SK-N-SH (cell line): ENCODE measurements around the gene IWS1. TPM values are rescaled to one million over a fixed set of nuclear protein-coding genes. Genes with fewer than 3 reads are reported as not detected.

Experiments used
- CTCF ChIA-PET: fragments of 300-600, 350-600 bp; formaldehyde crosslinking; extraction: SDS; loops from one replicate; lab custom pipeline; 2021; lab: Yijun Ruan, JAX
- POLR2A ChIA-PET: fragments of 350-600 bp; sonication (Branson Sonifier 250); formaldehyde crosslinking; extraction: SDS; loops from one replicate; lab custom pipeline; 2020; ENCODE audit warnings: antibody characterized with exemption, inconsistent platforms; lab: Yijun Ruan, JAX
- DNase-seq: peaks from one replicate; pipeline ENCODE4 v3.0.0; 2012
- H2AFZ ChIP-seq: fragments of 200-600 bp; sonication (generic); 2 replicates; pipeline ENCODE4 v1.8.1; 2016; ENCODE audit warnings: antibody characterized with exemption, mild to moderate bottlenecking, low read depth
- H3F3A ChIP-seq: fragments of 200-600 bp; sonication (generic); replicated peaks from 2 replicates; pipeline ENCODE3; 2016; ENCODE audit warnings: antibody characterized with exemption, mild to moderate bottlenecking; ENCODE audit not compliant: insufficient read depth
- H3K27ac ChIP-seq, 2 experiments: fragments of 200-500 bp in 1 of 2; fragments of 200-600 bp in 1 of 2; sonication (Bioruptor generic) in 1 of 2; sonication (generic), shearing (Covaris generic) in 1 of 2; 2 replicates each; pipeline versions ENCODE4 v1.5.1 to v1.6.1; 2014 to 2016; ENCODE audit warnings: low read depth in 2 of 2, inconsistent platforms in 1 of 2, low read length in 1 of 2, mild to moderate bottlenecking in 1 of 2, mixed read lengths in 1 of 2
- H3K27me3 ChIP-seq: fragments of 200-600 bp; sonication (generic), shearing (Covaris generic); 2 replicates; pipeline ENCODE4 v1.6.1; 2016; ENCODE audit warnings: mixed run types; ENCODE audit not compliant: insufficient read depth
- H3K36me3 ChIP-seq, 2 experiments: fragments of 200-500 bp in 1 of 2; fragments of 200-600 bp in 1 of 2; sonication (Bioruptor generic) in 1 of 2; sonication (generic) in 1 of 2; replicated peaks in 1 of 2; 2 replicates each; pipeline versions ENCODE3 to v1.5.1; 2014 to 2016; ENCODE audit warnings: low read length in 1 of 2, mild to moderate bottlenecking in 1 of 2; ENCODE audit not compliant: insufficient read depth in 2 of 2, control insufficient read depth in 1 of 2
- H3K4me1 ChIP-seq, 2 experiments: fragments of 200-500 bp in 1 of 2; fragments of 200-600 bp in 1 of 2; sonication (Bioruptor generic) in 1 of 2; sonication (generic), shearing (Covaris generic) in 1 of 2; 2 replicates each; pipeline versions ENCODE4 v1.5.1 to v1.6.1; 2014 to 2016; ENCODE audit warnings: low read depth in 1 of 2, low read length in 1 of 2, mixed run types in 1 of 2; ENCODE audit not compliant: insufficient read depth in 2 of 2, control insufficient read depth in 1 of 2
- H3K4me2 ChIP-seq: fragments of 200-600 bp; sonication (generic), shearing (Covaris generic); 2 replicates; pipeline ENCODE4 v1.6.1; 2017; ENCODE audit warnings: mixed run types
- H3K4me3 ChIP-seq, 2 experiments: fragments of 200-500 bp in 1 of 2; fragments of 200-600 bp in 1 of 2; sonication (Bioruptor generic) in 1 of 2; sonication (generic), shearing (Covaris generic) in 1 of 2; 2 replicates each; pipeline versions ENCODE4 v1.5.1 to v1.8.1; 2014 to 2016; ENCODE audit warnings: low read depth in 2 of 2, inconsistent platforms in 1 of 2, low read length in 1 of 2, mild to moderate bottlenecking in 1 of 2, mixed read lengths in 1 of 2, moderate library complexity in 1 of 2
- H3K79me2 ChIP-seq: fragments of 200-600 bp; sonication (generic); 2 replicates; pipeline ENCODE4 v1.8.1; 2017; ENCODE audit warnings: mild to moderate bottlenecking; ENCODE audit not compliant: insufficient read depth
- H3K9ac ChIP-seq: fragments of 200-600 bp; sonication (generic); 2 replicates; pipeline ENCODE4 v1.6.1; 2017; ENCODE audit warnings: mixed run types
- H3K9me2 ChIP-seq: fragments of 200-600 bp; sonication (generic); 2 replicates; pipeline ENCODE4 v1.6.1; 2017; ENCODE audit warnings: mixed run types
- H3K9me3 ChIP-seq: fragments of 200-600 bp; sonication (generic); 2 replicates; pipeline ENCODE4 v1.6.1; 2017; ENCODE audit warnings: mixed run types, mild to moderate bottlenecking, moderate library complexity
- H4K20me1 ChIP-seq: fragments of 200-600 bp; sonication (generic); 2 replicates; pipeline ENCODE4 v1.6.1; 2017; ENCODE audit warnings: mild to moderate bottlenecking, mixed run types; ENCODE audit not compliant: insufficient read depth
- CHD2 ChIP-seq: fragments of 150-350 bp; IDR thresholded peaks from 2 replicates; pipeline ENCODE4 v1.6.1; 2018; ENCODE audit warnings: low read length; ENCODE audit not compliant: partially characterized antibody
- ELF1 ChIP-seq: IDR thresholded peaks from 2 replicates; pipeline ENCODE4 v1.4.0; 2012
- EP300 ChIP-seq, 2 experiments: IDR thresholded peaks; 2 replicates each; pipeline versions ENCODE4 v1.4.0 to v1.6.1; 2012; ENCODE audit warnings: borderline replicate concordance in 1 of 2, low read depth in 1 of 2, low read length in 1 of 2
- FOXM1 ChIP-seq: IDR thresholded peaks from 2 replicates; pipeline ENCODE4 v1.4.0; 2012; ENCODE audit warnings: low read depth, mild to moderate bottlenecking
- GATA2 ChIP-seq: sonication (generic); formaldehyde crosslinking; IDR thresholded peaks from 2 replicates; pipeline ENCODE4 v1.5.0; 2020; ENCODE audit warnings: mild to moderate bottlenecking, missing genetic modification reagents
- MEF2A ChIP-seq: IDR thresholded peaks from 2 replicates; pipeline ENCODE4 v1.4.0; 2012; ENCODE audit warnings: low read depth, borderline replicate concordance
- MXI1 ChIP-seq: IDR thresholded peaks from 2 replicates; pipeline ENCODE4 v1.6.1; 2012; ENCODE audit warnings: mild to moderate bottlenecking, low read depth, low read length, improper control_type of control experiment
- NRF1 ChIP-seq: IDR thresholded peaks from 2 replicates; pipeline ENCODE4 v1.6.1; 2012; ENCODE audit warnings: low read depth, mild to moderate bottlenecking, low read length
- PBX3 ChIP-seq: IDR thresholded peaks from 2 replicates; pipeline ENCODE4; 2012
- RAD21 ChIP-seq: IDR thresholded peaks from 2 replicates; pipeline ENCODE4 v1.6.1; 2012; ENCODE audit warnings: mild to moderate bottlenecking, low read length
- RCOR1 ChIP-seq: fragments of 150-350 bp; IDR thresholded peaks from 2 replicates; pipeline ENCODE4 v1.6.1; 2017; ENCODE audit warnings: antibody characterized with exemption, low read length
- RFX5 ChIP-seq: IDR thresholded peaks from 2 replicates; pipeline ENCODE4 v1.6.1; 2012; ENCODE audit warnings: mild to moderate bottlenecking, improper control_type of control experiment, low read length
- RXRA ChIP-seq: IDR thresholded peaks from 2 replicates; pipeline ENCODE4 v1.4.0; 2012; ENCODE audit warnings: low read depth, mild to moderate bottlenecking, borderline replicate concordance
- SIN3A ChIP-seq: IDR thresholded peaks from 2 replicates; pipeline ENCODE4 v1.6.1; 2012; ENCODE audit warnings: low read depth, mild to moderate bottlenecking, low read length, moderate library complexity, borderline replicate concordance
- SMC3 ChIP-seq: IDR thresholded peaks from 2 replicates; pipeline ENCODE4 v1.6.1; 2012; ENCODE audit warnings: low read depth, low read length, improper control_type of control experiment
- USF1 ChIP-seq: IDR thresholded peaks from 2 replicates; pipeline ENCODE4 v1.4.0; 2012; ENCODE audit warnings: low read depth, borderline replicate concordance
- USF2 ChIP-seq: fragments of 150-350 bp; IDR thresholded peaks from 2 replicates; pipeline ENCODE4 v1.6.1; 2017; ENCODE audit warnings: antibody characterized with exemption, low read length, low read depth, borderline replicate concordance
- YY1 ChIP-seq: IDR thresholded peaks from 2 replicates; pipeline ENCODE4 v1.4.0; 2012; ENCODE audit warnings: low read depth, mild to moderate bottlenecking
- ZBTB33 ChIP-seq: IDR thresholded peaks from 2 replicates; pipeline ENCODE4 v1.4.0; 2012; ENCODE audit warnings: low read depth, borderline replicate concordance
- WGBS: methylation state at CpG from one replicate; pipeline ENCODE4 v1.1.6; 2017; ENCODE audit warnings: low lambda C conversion rate; 5-methylcytosine and 5-hydroxymethylcytosine counted together
- polyA plus RNA-seq, 3 experiments: library from polyadenylated mRNA; depleted of rRNA; stranded (reverse); fragments of >200 nt; gene quantifications; 2 replicates each; pipeline ENCODE4 v1.2.3, GENCODE V29; 2012

The IWS1 gene
- polyA plus RNA-seq, 1 of the 3 experiments (the other 2 are of a cell fraction) = 24.6 TPM

- H3K4me3 ChIP-seq = no peak overlapping the region
- CTCF ChIA-PET = interaction anchor here (1.7 kb wide), 1 partner anchor 179 kb away, joined by 3 read pairs; no protein-coding TSS in a partner anchor
- peaks cover 5 to 19% of the 10 kb centered on the region in 2 experiments; a peak in 3 of 4 replicates for H3K4me1 ChIP-seq
- no peaks in the 10 kb centered on the region; the same call in 1 of the 2 replicates for H3K9me3 ChIP-seq
- H3K9ac ChIP-seq = no peak overlapping the region
- no peak for DNase-seq
- H3K27ac ChIP-seq = no peak overlapping the region
- no peak overlapping the region for H3K4me2 ChIP-seq
- no peak for TF ChIP-seq FOXM1
- no peak for TF ChIP-seq RFX5
- TF ChIP-seq ELF1 = no peak
- TF ChIP-seq RXRA = no peak
- TF ChIP-seq MEF2A = no peak
- TF ChIP-seq RCOR1 = no peak
- TF ChIP-seq ZBTB33 = no peak
- TF ChIP-seq EP300 (IDR thresholded peaks at IDR 0.05; ENCODE audit: borderline replicate concordance in 1 of 2, low read depth in 1 of 2, low read length in 1 of 2) = no peak
- no peak for TF ChIP-seq SMC3
- no peak for TF ChIP-seq CHD2
- TF ChIP-seq USF1 = no peak
- no peak for TF ChIP-seq PBX3
- TF ChIP-seq MXI1 = no peak
- no peak for TF ChIP-seq YY1
- TF ChIP-seq NRF1 = no peak
- no peak for TF ChIP-seq GATA2 (CRISPR knock-in tag)
- TF ChIP-seq SIN3A = no peak
- no peak for TF ChIP-seq USF2
- no peak for TF ChIP-seq RAD21
- no peaks in the 10 kb centered on the region for H3K27me3 ChIP-seq
- POLR2A ChIA-PET = no interaction called here
- no peak overlapping the region for H2AFZ ChIP-seq
- H3F3A ChIP-seq = peaks cover 13% of the 10 kb centered on the region
- peaks cover 70 to 71% of the 10 kb centered on the region in 2 experiments for H3K36me3 ChIP-seq
- H4K20me1 ChIP-seq = peaks cover 14% of the 10 kb centered on the region
- 96% methylated on average over 2 of the region's 2 CpGs for WGBS
- no peaks in the 10 kb centered on the region for H3K9me2 ChIP-seq
- H3K79me2 ChIP-seq = peaks cover 51% of the 10 kb centered on the region
Measured at GRCh38 chr2:127503491-127503890, 22.8 kb downstream of the IWS1 start.
